HepG2 (cell line): ENCODE measurements around the gene TXNL4B. TPM values are rescaled to one million over a fixed set of nuclear protein-coding genes. Genes with fewer than 3 reads are reported as not detected.

ENCODE experiments used
- ATAC-seq: fragments of 200-7000 bp; cut with Tn5 transposase; 3 replicates; pipeline ENCODE4 v1.9.1; 2020; ENCODE audit warnings: mild to moderate bottlenecking, moderate library complexity
- BruUV-seq: library from RNA; stranded (reverse); fragments of 400-500 nt; replicated peaks from 2 replicates; lab custom pipeline; 2021; lab: Mats Ljungman, UMichigan
- CTCF ChIA-PET: fragments of 300-600 bp; formaldehyde crosslinking; extraction: SDS; loops from one replicate; lab custom pipeline; 2021; ENCODE audit warnings: low total read pairs, inconsistent platforms, low intra/inter-chr PET ratio; lab: Yijun Ruan, JAX
- POLR2A ChIA-PET: fragments of 350-600 bp; sonication (Branson Sonifier 250); formaldehyde crosslinking; loops from one replicate; lab custom pipeline; 2020; ENCODE audit warnings: antibody characterized with exemption, inconsistent platforms; lab: Yijun Ruan, JAX
- DNase-seq: peaks from one replicate; pipeline ENCODE4 v3.0.0-alpha.2; 2015; ENCODE audit warnings: low spot score
- FAIRE-seq: peaks from 3 replicates; lab custom pipeline; 2011; peaks lifted over from hg19 to GRCh38; lab: Jason Lieb, UNC
- H2AFZ ChIP-seq: one replicate; pipeline ENCODE4 v1.6.1; 2011; ENCODE audit warnings: low read length, inconsistent platforms
- H3K27ac ChIP-seq: fragments of 300-600 bp; 3 replicates; pipeline ENCODE4 v1.8.0; 2011; ENCODE audit warnings: mixed run types, mild to moderate bottlenecking, mixed read lengths, low read length, inconsistent platforms; ENCODE audit not compliant: insufficient read depth; ENCODE audit errors: extremely low read length
- H3K27me3 ChIP-seq, 2 experiments: fragments of 200-600 bp in 1 of 2; 2 replicates in 1 of 2; 3 replicates in 1 of 2; pipeline versions ENCODE4 v1.6.0 to v1.8.0; 2011; ENCODE audit warnings: low read length in 2 of 2, mild to moderate bottlenecking in 2 of 2, moderate library complexity in 2 of 2, inconsistent platforms in 1 of 2; ENCODE audit not compliant: insufficient read depth in 2 of 2, control insufficient read depth in 1 of 2
- H3K36me3 ChIP-seq, 2 experiments: fragments of 200-600 bp in 1 of 2; replicated peaks in 1 of 2; 2 replicates in 1 of 2; 3 replicates in 1 of 2; pipeline versions ENCODE4 v1.5.1 to v1.8.0; 2011; ENCODE audit warnings: low read length in 2 of 2, inconsistent platforms in 1 of 2; ENCODE audit not compliant: insufficient read depth in 2 of 2, control insufficient read depth in 1 of 2
- H3K4me1 ChIP-seq: 2 replicates; pipeline ENCODE4 v1.5.1; 2012; ENCODE audit warnings: low read length, inconsistent platforms; ENCODE audit not compliant: insufficient read depth
- H3K4me2 ChIP-seq: 2 replicates; pipeline ENCODE4 v1.6.0; 2011; ENCODE audit warnings: low read depth, low read length, inconsistent platforms
- H3K4me3 ChIP-seq, 3 experiments: fragments of 200-600 bp in 1 of 3; sonication (generic), shearing (Covaris generic) in 1 of 3; replicated peaks in 1 of 3; 2 replicates each; pipeline ENCODE4 v1.5.1; 2011 to 2016; ENCODE audit warnings: low read length in 3 of 3, inconsistent platforms in 2 of 3, low read depth in 2 of 3, mild to moderate bottlenecking in 2 of 3, control low read depth in 1 of 3, mixed read lengths in 1 of 3; ENCODE audit not compliant: insufficient read depth in 1 of 3
- H3K79me2 ChIP-seq: one replicate; pipeline ENCODE4 v1.6.1; 2011; ENCODE audit warnings: low read length, inconsistent platforms; ENCODE audit not compliant: insufficient read depth
- H3K9ac ChIP-seq: 2 replicates; pipeline ENCODE4 v1.6.0; 2011; ENCODE audit warnings: mild to moderate bottlenecking, low read depth, low read length, inconsistent platforms; ENCODE audit not compliant: insufficient read depth
- H3K9me3 ChIP-seq: 2 replicates; pipeline ENCODE4 v1.5.1; 2012; ENCODE audit warnings: mild to moderate bottlenecking, low read length
- H4K20me1 ChIP-seq: 2 replicates; pipeline ENCODE4 v1.6.0; 2011; ENCODE audit warnings: inconsistent platforms, mild to moderate bottlenecking, low read length, moderate library complexity; ENCODE audit not compliant: insufficient read depth
- ISL2 ChIP-seq: sonication (generic); formaldehyde crosslinking; IDR thresholded peaks from 2 replicates; pipeline ENCODE4 v1.5.0; 2020; ENCODE audit warnings: missing genetic modification reagents
- PRPF4 ChIP-seq: fragments of 200-400 bp; formaldehyde crosslinking; IDR thresholded peaks from 2 replicates; pipeline ENCODE4 v1.6.1; 2016; ENCODE audit warnings: low read length, low read depth; ENCODE audit not compliant: poor library complexity, severe bottlenecking
- SOX6 ChIP-seq, 2 experiments: fragments of 450-650 bp in 1 of 2; sonication (generic) in 1 of 2; formaldehyde crosslinking in 1 of 2; IDR thresholded peaks; 2 replicates each; pipeline versions ENCODE4 v1.4.0 to v1.6.1; 2017 to 2020; ENCODE audit warnings: antibody characterized with exemption in 1 of 2, mild to moderate bottlenecking in 1 of 2, missing genetic modification reagents in 1 of 2
- TCF12 ChIP-seq, 2 experiments: fragments of 450-650 bp in 1 of 2; sonication (generic) in 1 of 2; formaldehyde crosslinking in 1 of 2; IDR thresholded peaks; 2 replicates each; pipeline versions ENCODE4 v1.6.1 to v1.8.0; 2017 to 2022; ENCODE audit warnings: antibody characterized with exemption in 1 of 2, mild to moderate bottlenecking in 1 of 2, missing genetic modification reagents in 1 of 2, moderate library complexity in 1 of 2
- ZNF552 ChIP-seq: sonication (generic); formaldehyde crosslinking; IDR thresholded peaks from 2 replicates; pipeline ENCODE4 v1.9.0; 2022; ENCODE audit warnings: missing genetic modification reagents, mild to moderate bottlenecking, borderline replicate concordance
- ZNF891 ChIP-seq: sonication (generic); formaldehyde crosslinking; IDR thresholded peaks from 2 replicates; pipeline ENCODE4 v1.5.0; 2020; ENCODE audit warnings: mild to moderate bottlenecking, missing genetic modification reagents
- WGBS: methylation state at CpG from one replicate; pipeline ENCODE4 v1.1.6; 2017; ENCODE audit warnings: low lambda C conversion rate; 5-methylcytosine and 5-hydroxymethylcytosine counted together
- in situ Hi-C: cut with HindIII; loops from 2 replicates; pipeline ENCODE4 v1.10.0; 2017; ENCODE audit warnings: low pct_unique_long_range_greater_than_20kb; ENCODE audit not compliant: extremely low pct_ligation_motif_present
- intact Hi-C: fragments of 100-400 bp; cut with micrococcal nuclease; formaldehyde crosslinking; loops from one replicate; pipeline ENCODE4 v1.10.0; 2022; ENCODE audit not compliant: unreplicated experiment
- polyA plus RNA-seq, 8 experiments: library from polyadenylated mRNA; depleted of rRNA in 3 of 8; stranded (reverse) in 7 of 8; unstranded in 1 of 8; fragments of >200 nt; fragmentation: Illumina TruSeq in 4 of 8; extraction: Trizol in 4 of 8; gene quantifications; 2 replicates each; pipeline versions ENCODE4 v1.2.1 to v1.2.3, GENCODE V29; 2011 to 2016; ENCODE audit warnings: low read depth in 4 of 8, missing spikeins in 1 of 8, mixed read lengths in 1 of 8; ENCODE audit not compliant: insufficient read depth in 1 of 8
- total RNA-seq, 5 experiments: library from RNA; depleted of rRNA; stranded (reverse); fragments of >200 nt; fragmentation: Illumina TruSeq; extraction: Trizol; gene quantifications; 2 replicates each; pipeline ENCODE4 v1.2.3, GENCODE V29; 2016; ENCODE audit warnings: low read depth in 1 of 5
- TF ChIP-seq, protein P1 (sequence below): sonication (generic); formaldehyde crosslinking; IDR thresholded peaks from 2 replicates; pipeline ENCODE4 v1.4.0; 2020; ENCODE audit warnings: missing genetic modification reagents, mild to moderate bottlenecking, borderline replicate concordance
- TF ChIP-seq, protein P2 (sequence below): sonication (generic); formaldehyde crosslinking; IDR thresholded peaks from 2 replicates; pipeline ENCODE4 v1.9.0; 2021; ENCODE audit warnings: missing genetic modification reagents, borderline replicate concordance

Gene TXNL4B
- total and polyA plus RNA-seq, 2 of the 13 experiments (the other 11 are each of a cell fraction or from before 2014, with no cell fraction given): 17.4 to 18.3 TPM

DNA sequence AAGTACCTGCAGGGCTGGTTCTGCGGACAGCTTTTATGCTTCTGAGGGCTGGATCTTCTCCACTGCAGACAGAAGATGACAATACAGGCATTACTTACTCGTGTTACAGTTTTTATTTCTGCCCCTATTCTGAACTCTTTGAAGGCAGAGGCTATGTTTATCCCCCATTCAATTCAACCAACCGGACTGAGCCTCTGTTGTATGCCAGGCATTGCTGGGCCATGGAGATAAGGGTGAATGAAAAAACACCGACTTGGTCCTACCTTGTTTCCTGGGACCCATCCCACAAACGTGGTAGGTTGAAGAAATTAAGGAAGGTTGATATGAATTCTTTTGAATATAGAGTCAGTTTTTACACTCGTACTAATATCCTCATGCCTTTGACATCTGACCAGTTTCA is 49.1 kb downstream of the TXNL4B start:
- Histone ChIP-seq H3K4me1 (peaks cover 45% of the 10 kb centered on the region), H3K36me3 (no peaks in the 10 kb centered on the region), H3K4me3 (no peak overlapping the region), H2AFZ (no peak overlapping the region), H3K4me2 (no peak overlapping the region), H4K20me1 (no peaks in the 10 kb centered on the region), H3K27me3 (no peaks in the 10 kb centered on the region), H3K9ac (no peak overlapping the region), H3K79me2 (no peaks in the 10 kb centered on the region), H3K9me3 (peaks cover 5% of the 10 kb centered on the region; the same call in 1 of the 2 replicates)
- no TSS peak for BruUV-seq
- ChIA-PET CTCF (no interaction called here), POLR2A (no interaction called here)
- no peak for FAIRE-seq
- in situ Hi-C loops: no loop called here
- no peak for DNase-seq
- no peak for TF ChIP-seq PRPF4
- no peak for TF ChIP-seq ZNF891 (CRISPR knock-in tag)
- no peak for TF ChIP-seq SOX6 (IDR thresholded peaks at IDR 0.05)
- 0 out of 2 replicates have a peak, but pooled peaks have one; percentile 18 for TF ChIP-seq SOX6 (CRISPR knock-in tag; IDR thresholded peaks at IDR 0.05)
- TF ChIP-seq, protein P1, sequence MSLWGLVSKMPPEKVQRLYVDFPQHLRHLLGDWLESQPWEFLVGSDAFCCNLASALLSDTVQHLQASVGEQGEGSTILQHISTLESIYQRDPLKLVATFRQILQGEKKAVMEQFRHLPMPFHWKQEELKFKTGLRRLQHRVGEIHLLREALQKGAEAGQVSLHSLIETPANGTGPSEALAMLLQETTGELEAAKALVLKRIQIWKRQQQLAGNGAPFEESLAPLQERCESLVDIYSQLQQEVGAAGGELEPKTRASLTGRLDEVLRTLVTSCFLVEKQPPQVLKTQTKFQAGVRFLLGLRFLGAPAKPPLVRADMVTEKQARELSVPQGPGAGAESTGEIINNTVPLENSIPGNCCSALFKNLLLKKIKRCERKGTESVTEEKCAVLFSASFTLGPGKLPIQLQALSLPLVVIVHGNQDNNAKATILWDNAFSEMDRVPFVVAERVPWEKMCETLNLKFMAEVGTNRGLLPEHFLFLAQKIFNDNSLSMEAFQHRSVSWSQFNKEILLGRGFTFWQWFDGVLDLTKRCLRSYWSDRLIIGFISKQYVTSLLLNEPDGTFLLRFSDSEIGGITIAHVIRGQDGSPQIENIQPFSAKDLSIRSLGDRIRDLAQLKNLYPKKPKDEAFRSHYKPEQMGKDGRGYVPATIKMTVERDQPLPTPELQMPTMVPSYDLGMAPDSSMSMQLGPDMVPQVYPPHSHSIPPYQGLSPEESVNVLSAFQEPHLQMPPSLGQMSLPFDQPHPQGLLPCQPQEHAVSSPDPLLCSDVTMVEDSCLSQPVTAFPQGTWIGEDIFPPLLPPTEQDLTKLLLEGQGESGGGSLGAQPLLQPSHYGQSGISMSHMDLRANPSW (CRISPR knock-in tag): 0 out of 2 replicates have a peak, but pooled peaks have one; percentile 23
- no peak for TF ChIP-seq ISL2 (CRISPR knock-in tag)
- TF ChIP-seq ZNF552 (CRISPR knock-in tag): no peak
- no peak for TF ChIP-seq TCF12 (IDR thresholded peaks at IDR 0.05)
- TF ChIP-seq TCF12 (CRISPR knock-in tag; IDR thresholded peaks at IDR 0.05): no peak
- TF ChIP-seq, protein P2, sequence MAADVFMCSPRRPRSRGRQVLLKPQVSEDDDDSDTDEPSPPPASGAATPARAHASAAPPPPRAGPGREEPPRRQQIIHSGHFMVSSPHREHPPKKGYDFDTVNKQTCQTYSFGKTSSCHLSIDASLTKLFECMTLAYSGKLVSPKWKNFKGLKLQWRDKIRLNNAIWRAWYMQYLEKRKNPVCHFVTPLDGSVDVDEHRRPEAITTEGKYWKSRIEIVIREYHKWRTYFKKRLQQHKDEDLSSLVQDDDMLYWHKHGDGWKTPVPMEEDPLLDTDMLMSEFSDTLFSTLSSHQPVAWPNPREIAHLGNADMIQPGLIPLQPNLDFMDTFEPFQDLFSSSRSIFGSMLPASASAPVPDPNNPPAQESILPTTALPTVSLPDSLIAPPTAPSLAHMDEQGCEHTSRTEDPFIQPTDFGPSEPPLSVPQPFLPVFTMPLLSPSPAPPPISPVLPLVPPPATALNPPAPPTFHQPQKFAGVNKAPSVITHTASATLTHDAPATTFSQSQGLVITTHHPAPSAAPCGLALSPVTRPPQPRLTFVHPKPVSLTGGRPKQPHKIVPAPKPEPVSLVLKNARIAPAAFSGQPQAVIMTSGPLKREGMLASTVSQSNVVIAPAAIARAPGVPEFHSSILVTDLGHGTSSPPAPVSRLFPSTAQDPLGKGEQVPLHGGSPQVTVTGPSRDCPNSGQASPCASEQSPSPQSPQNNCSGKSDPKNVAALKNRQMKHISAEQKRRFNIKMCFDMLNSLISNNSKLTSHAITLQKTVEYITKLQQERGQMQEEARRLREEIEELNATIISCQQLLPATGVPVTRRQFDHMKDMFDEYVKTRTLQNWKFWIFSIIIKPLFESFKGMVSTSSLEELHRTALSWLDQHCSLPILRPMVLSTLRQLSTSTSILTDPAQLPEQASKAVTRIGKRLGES (CRISPR knock-in tag): no peak
- TF ChIP-seq, all 625 proteins: peak for 2
- intact Hi-C loops: loop anchor here (1.0 kb wide), 1 partner anchor 12 kb away; no protein-coding TSS in a partner anchor
- peak overlapping the region; percentile 36 for H3K27ac ChIP-seq
- 92% methylated on average over 6 of the region's 6 CpGs for WGBS
- no peak for ATAC-seq
